Astrocyte (in vitro differentiated cells and primary cell): Measurements from ENCODE around the gene FKBP10. TPM values are rescaled to one million over a fixed set of nuclear protein-coding genes. Genes with fewer than 3 reads are reported as not detected.
A peak's percentile ranks its signal among the peaks of the same experiment; 100 is the strongest.

Experiments
- DNase-seq: peaks from one replicate; pipeline ENCODE4 v3.0.0-alpha.2; 2010; ENCODE audit warnings: low read depth
- FAIRE-seq: peaks from 2 replicates; lab custom pipeline; 2011; peaks lifted over from hg19 to GRCh38; lab: Jason Lieb, UNC
- H2AFZ ChIP-seq: 2 replicates; pipeline ENCODE4 v1.6.0; 2012; ENCODE audit warnings: low read depth, low read length, inconsistent platforms
- H3K27ac ChIP-seq: 2 replicates; pipeline ENCODE4 v1.5.1; 2011; ENCODE audit warnings: low read depth, low read length, inconsistent platforms
- H3K27me3 ChIP-seq: 2 replicates; pipeline ENCODE4 v1.6.0; 2011; ENCODE audit warnings: low read length, inconsistent platforms; ENCODE audit not compliant: insufficient read depth
- H3K36me3 ChIP-seq: 2 replicates; pipeline ENCODE4 v1.5.1; 2011; ENCODE audit warnings: low read length, inconsistent platforms; ENCODE audit not compliant: insufficient read depth
- H3K4me1 ChIP-seq: 2 replicates; pipeline ENCODE4 v1.5.1; 2011; ENCODE audit warnings: low read length, inconsistent platforms; ENCODE audit not compliant: insufficient read depth
- H3K4me2 ChIP-seq: 2 replicates; pipeline ENCODE4 v1.6.0; 2012; ENCODE audit warnings: low read length, inconsistent platforms
- H3K4me3 ChIP-seq: 2 replicates; pipeline ENCODE4 v1.5.1; 2011; ENCODE audit warnings: low read depth, mild to moderate bottlenecking, low read length, inconsistent platforms; ENCODE audit not compliant: insufficient read depth
- H3K79me2 ChIP-seq: 2 replicates; pipeline ENCODE4 v1.6.0; 2012; ENCODE audit warnings: mild to moderate bottlenecking, low read length, inconsistent platforms; ENCODE audit not compliant: insufficient read depth
- H3K9ac ChIP-seq: 2 replicates; pipeline ENCODE4 v1.6.0; 2012; ENCODE audit warnings: mild to moderate bottlenecking, low read length, inconsistent platforms
- H3K9me3 ChIP-seq: 2 replicates; pipeline ENCODE4 v1.5.1; 2012; ENCODE audit warnings: low read depth, mild to moderate bottlenecking, low read length, inconsistent platforms; ENCODE audit not compliant: insufficient read depth
- H4K20me1 ChIP-seq: 2 replicates; pipeline ENCODE4 v1.6.0; 2012; ENCODE audit warnings: low read length, inconsistent platforms; ENCODE audit not compliant: insufficient read depth
- H3K27ac Mint-ChIP-seq: one replicate; pipeline ENCODE4 v1.8.0; 2021; ENCODE audit warnings: mild to moderate bottlenecking, mixed read lengths; ENCODE audit not compliant: unreplicated experiment
- H3K27me3 Mint-ChIP-seq: one replicate; pipeline ENCODE4 v1.8.0; 2021; ENCODE audit warnings: low read depth, mixed read lengths; ENCODE audit not compliant: unreplicated experiment
- H3K36me3 Mint-ChIP-seq: one replicate; pipeline ENCODE4 v1.8.0; 2021; ENCODE audit warnings: low read depth, mixed read lengths; ENCODE audit not compliant: unreplicated experiment
- H3K4me1 Mint-ChIP-seq: one replicate; pipeline ENCODE4 v1.8.0; 2021; ENCODE audit warnings: low read depth, mixed read lengths; ENCODE audit not compliant: unreplicated experiment
- H3K4me3 Mint-ChIP-seq: one replicate; pipeline ENCODE4 v1.8.0; 2021; ENCODE audit warnings: mild to moderate bottlenecking, moderate library complexity, mixed read lengths; ENCODE audit not compliant: unreplicated experiment
- H3K9me3 Mint-ChIP-seq: one replicate; pipeline ENCODE4 v1.8.0; 2021; ENCODE audit warnings: mild to moderate bottlenecking, mixed read lengths; ENCODE audit not compliant: unreplicated experiment
- CTCF ChIP-seq: IDR thresholded peaks from 2 replicates; pipeline ENCODE4 v1.5.1; 2011; ENCODE audit warnings: low read depth, mild to moderate bottlenecking, inconsistent platforms, low read length, moderate library complexity; ENCODE audit not compliant: insufficient read depth
- EZH2 ChIP-seq: IDR thresholded peaks from 2 replicates; pipeline ENCODE4 v1.6.1; 2012; ENCODE audit warnings: mild to moderate bottlenecking, low read length, inconsistent platforms; ENCODE audit not compliant: insufficient read depth
- total RNA-seq: library from RNA; stranded (reverse); gene quantifications from 2 replicates; pipeline ENCODE4 v1.2.1, GENCODE V29; 2021

The FKBP10 gene
- total RNA-seq, 1 donor from 2014 or later: 446 TPM

- Mint-ChIP-seq H3K36me3 (peaks cover 5% of the 10 kb centered on the region), H3K4me3 (no peak overlapping the region), H3K4me1 (peaks cover 35% of the 10 kb centered on the region), H3K27ac (no peak overlapping the region), H3K9me3 (no peaks in the 10 kb centered on the region), H3K27me3 (no peaks in the 10 kb centered on the region)
- Histone ChIP-seq H3K9ac (no peak overlapping the region), H4K20me1 (peaks cover 5% of the 10 kb centered on the region), H3K36me3 (no peaks in the 10 kb centered on the region), H3K4me3 (no peak overlapping the region), H2AFZ (no peak overlapping the region), H3K27ac (no peak overlapping the region), H3K27me3 (no peaks in the 10 kb centered on the region), H3K79me2 (no peaks in the 10 kb centered on the region), H3K9me3 (no peaks in the 10 kb centered on the region), H3K4me2 (no peak overlapping the region), H3K4me1 (peaks cover 29% of the 10 kb centered on the region)
- DNase-seq (no peak), FAIRE-seq (no peak)
- TF ChIP-seq CTCF (no peak), EZH2 (no peak)
Measured at GRCh38 chr17:41797377-41797776, 15.4 kb upstream of the FKBP10 start.

GRCh38 chr17:41799366-41799765, 13.4 kb upstream of the FKBP10 start:
- H3K4me1 ChIP-seq: peaks cover 10% of the 10 kb centered on the region

More at GRCh38 chr17:41799366-41799765, 13.4 kb upstream of the FKBP10 start:
- H3K9me3 ChIP-seq: no peaks in the 10 kb centered on the region
- H3K27ac ChIP-seq: no peak overlapping the region
- H3K79me2 ChIP-seq: no peaks in the 10 kb centered on the region
- H3K4me3 ChIP-seq: no peak overlapping the region
- H3K27me3 ChIP-seq: no peaks in the 10 kb centered on the region
- no peak overlapping the region for H2AFZ ChIP-seq
- H3K9me3 Mint-ChIP-seq: no peaks in the 10 kb centered on the region
- H4K20me1 ChIP-seq: peaks cover 7% of the 10 kb centered on the region
- H3K27ac Mint-ChIP-seq: peak overlapping the region; percentile 79
- H3K4me3 Mint-ChIP-seq: no peak overlapping the region
- H3K36me3 ChIP-seq: no peaks in the 10 kb centered on the region
- DNase-seq (no peak), FAIRE-seq (no peak)
- H3K4me2 ChIP-seq: no peak overlapping the region
- peaks cover 17% of the 10 kb centered on the region for H3K4me1 Mint-ChIP-seq
- TF ChIP-seq CTCF (no peak), EZH2 (no peak)
- H3K36me3 Mint-ChIP-seq: peaks cover 5% of the 10 kb centered on the region
- no peaks in the 10 kb centered on the region for H3K27me3 Mint-ChIP-seq
- no peak overlapping the region for H3K9ac ChIP-seq
